Upper lobe of left lung (tissue), 4 donors: ENCODE data around the gene RAP1B.

Experiments
- POLR2A ChIP-seq, 4 donors: fragments of 450-650 bp; IDR thresholded peaks; one replicate each; pipeline ENCODE4 v1.5.1; 2016 to 2017; ENCODE audit warnings: antibody characterized with exemption in 4 of 4, mild to moderate bottlenecking in 2 of 4
- POLR2AphosphoS5 ChIP-seq, 2 donors: sonication (generic); formaldehyde crosslinking; IDR thresholded peaks; one replicate each; pipeline ENCODE4 v1.5.1; 2017; ENCODE audit warnings: antibody characterized with exemption in 2 of 2
- TF ChIP-seq, protein P1 (sequence below), 6 experiments: fragments of 450-650 bp in 4 of 6; fragments of 200-600 bp in 2 of 6; sonication (generic) in 2 of 6; IDR thresholded peaks; one replicate each; pipeline ENCODE4 v1.5.1; 2016 to 2019; ENCODE audit warnings: antibody characterized with exemption in 6 of 6

DNA sequence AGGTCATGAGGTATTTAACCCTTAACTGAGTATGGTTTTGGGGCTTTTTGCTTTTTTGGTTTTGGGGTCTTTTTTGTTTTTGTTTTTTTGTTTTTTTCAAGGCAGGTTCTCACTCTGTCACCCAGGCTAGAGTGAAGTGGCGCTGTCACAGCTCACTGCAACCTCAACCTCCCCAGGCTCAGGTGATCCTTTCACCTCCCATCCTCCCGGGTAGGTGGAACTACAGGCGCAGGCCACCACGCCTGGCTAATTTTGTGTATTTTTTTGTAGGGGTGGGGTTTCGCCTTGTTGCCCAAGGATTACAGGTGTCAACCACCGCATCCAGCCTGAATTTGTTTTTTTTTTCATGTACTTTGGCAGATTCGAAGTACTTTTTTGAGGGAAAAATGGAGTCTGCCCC is 19.9 kb downstream of the RAP1B start:
- TF ChIP-seq, protein P1, sequence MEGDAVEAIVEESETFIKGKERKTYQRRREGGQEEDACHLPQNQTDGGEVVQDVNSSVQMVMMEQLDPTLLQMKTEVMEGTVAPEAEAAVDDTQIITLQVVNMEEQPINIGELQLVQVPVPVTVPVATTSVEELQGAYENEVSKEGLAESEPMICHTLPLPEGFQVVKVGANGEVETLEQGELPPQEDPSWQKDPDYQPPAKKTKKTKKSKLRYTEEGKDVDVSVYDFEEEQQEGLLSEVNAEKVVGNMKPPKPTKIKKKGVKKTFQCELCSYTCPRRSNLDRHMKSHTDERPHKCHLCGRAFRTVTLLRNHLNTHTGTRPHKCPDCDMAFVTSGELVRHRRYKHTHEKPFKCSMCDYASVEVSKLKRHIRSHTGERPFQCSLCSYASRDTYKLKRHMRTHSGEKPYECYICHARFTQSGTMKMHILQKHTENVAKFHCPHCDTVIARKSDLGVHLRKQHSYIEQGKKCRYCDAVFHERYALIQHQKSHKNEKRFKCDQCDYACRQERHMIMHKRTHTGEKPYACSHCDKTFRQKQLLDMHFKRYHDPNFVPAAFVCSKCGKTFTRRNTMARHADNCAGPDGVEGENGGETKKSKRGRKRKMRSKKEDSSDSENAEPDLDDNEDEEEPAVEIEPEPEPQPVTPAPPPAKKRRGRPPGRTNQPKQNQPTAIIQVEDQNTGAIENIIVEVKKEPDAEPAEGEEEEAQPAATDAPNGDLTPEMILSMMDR (IDR thresholded peaks at IDR 0.05) = no peak
- TF ChIP-seq POLR2A (IDR thresholded peaks at IDR 0.05) (no peak), POLR2AphosphoS5 (IDR thresholded peaks at IDR 0.05) (no peak)
